GM12873 (cell line): Measurements from ENCODE around the gene ETFRF1.

ENCODE experiments used
- TF ChIP-seq, protein P1 (sequence below): IDR thresholded peaks from 2 replicates; pipeline ENCODE4 v1.5.1; 2012; ENCODE audit warnings: low read depth, mild to moderate bottlenecking, moderate library complexity, low read length, control low read depth; ENCODE audit not compliant: insufficient read depth; ENCODE audit errors: missing control alignments

Gene ETFRF1

DNA sequence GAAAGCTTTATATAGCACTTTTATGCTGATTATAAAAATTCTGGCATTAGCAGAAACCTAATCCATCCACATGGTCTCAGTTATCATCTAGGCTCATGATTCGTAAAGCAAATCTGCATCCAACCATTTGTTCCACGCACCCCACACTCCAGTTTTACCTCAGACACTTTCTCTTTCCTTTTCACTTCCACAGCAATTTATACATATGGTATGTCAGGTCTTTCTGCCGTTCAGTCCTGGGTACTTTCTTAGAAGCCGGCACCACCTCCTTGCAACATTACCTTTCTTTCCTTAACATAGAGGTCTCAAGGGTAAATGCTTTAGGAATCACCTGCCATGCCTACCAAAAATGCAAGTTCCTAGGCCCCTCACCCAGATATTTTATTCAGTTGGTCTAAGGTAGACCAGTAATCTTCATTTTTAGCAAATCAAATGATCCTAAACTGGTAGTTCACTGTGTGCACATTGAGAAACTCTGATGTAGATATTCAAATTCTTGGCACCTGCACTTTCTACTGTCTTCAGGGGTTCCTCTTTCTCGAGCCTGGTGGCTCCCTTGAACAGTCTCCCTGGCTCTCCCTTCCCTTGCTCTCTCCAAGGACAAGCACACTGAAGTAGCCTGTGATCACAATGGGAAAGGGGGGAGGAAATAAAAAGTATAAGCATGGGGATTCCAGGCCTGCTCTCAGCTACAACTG is 58.5 kb downstream of the ETFRF1 start:
- TF ChIP-seq, protein P1, sequence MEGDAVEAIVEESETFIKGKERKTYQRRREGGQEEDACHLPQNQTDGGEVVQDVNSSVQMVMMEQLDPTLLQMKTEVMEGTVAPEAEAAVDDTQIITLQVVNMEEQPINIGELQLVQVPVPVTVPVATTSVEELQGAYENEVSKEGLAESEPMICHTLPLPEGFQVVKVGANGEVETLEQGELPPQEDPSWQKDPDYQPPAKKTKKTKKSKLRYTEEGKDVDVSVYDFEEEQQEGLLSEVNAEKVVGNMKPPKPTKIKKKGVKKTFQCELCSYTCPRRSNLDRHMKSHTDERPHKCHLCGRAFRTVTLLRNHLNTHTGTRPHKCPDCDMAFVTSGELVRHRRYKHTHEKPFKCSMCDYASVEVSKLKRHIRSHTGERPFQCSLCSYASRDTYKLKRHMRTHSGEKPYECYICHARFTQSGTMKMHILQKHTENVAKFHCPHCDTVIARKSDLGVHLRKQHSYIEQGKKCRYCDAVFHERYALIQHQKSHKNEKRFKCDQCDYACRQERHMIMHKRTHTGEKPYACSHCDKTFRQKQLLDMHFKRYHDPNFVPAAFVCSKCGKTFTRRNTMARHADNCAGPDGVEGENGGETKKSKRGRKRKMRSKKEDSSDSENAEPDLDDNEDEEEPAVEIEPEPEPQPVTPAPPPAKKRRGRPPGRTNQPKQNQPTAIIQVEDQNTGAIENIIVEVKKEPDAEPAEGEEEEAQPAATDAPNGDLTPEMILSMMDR: no peak

DNA sequence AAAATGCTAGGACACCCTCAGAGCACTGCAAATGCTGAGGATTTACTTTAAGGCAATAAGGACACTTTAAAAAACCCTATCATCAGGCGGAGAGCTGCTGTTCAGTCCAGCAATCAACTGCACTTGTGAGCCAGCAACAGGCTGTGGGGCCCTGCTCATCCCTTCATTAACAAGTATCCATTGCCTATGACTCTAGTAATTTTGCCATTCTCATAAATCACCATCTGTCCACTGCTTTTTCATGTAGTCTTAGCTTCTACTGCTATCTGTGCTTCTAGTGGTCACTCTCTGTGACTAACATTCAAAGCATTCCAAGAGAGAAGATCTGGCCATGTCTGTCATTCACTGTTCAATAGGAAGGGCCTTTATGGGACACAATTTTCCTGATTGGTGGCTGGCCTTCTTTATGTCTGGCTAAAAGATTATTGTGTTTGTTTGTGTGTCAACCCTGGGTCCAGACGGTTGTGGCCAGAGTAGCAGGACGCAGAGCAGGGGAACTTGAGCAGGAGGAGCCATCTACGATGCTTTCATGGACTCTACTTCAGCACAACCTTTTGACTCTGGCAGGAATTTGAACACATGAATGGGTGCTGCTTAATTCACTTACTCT is 59.3 kb downstream of the ETFRF1 start:
- TF ChIP-seq, protein P1: no peak
